Stimulated activated naive CD8-positive, alpha-beta T cell treated with anti-CD3 and anti-CD28 coated beads, Interleukin-15, Interleukin-2, amounts not matched to agents 100 ng/mL and 50 ng/mL, for 24 hours (primary cell): ENCODE results near the gene CLDN22.

Source experiments
- H3K27ac Mint-ChIP-seq: one replicate; pipeline ENCODE4 v1.8.0; 2021; ENCODE audit warnings: mild to moderate bottlenecking, mixed read lengths
- H3K27me3 Mint-ChIP-seq: one replicate; pipeline ENCODE4 v1.8.0; 2021; ENCODE audit warnings: mixed read lengths
- H3K36me3 Mint-ChIP-seq: one replicate; pipeline ENCODE4 v1.8.0; 2021; ENCODE audit warnings: low read depth, mixed read lengths
- H3K4me1 Mint-ChIP-seq: one replicate; pipeline ENCODE4 v1.8.0; 2021; ENCODE audit warnings: low read depth, mixed read lengths
- H3K4me3 Mint-ChIP-seq: one replicate; pipeline ENCODE4 v1.8.0; 2021; ENCODE audit warnings: mild to moderate bottlenecking, mixed read lengths
- H3K9me3 Mint-ChIP-seq: one replicate; pipeline ENCODE4 v1.8.0; 2021; ENCODE audit warnings: mixed read lengths

Gene CLDN22

GRCh38 chr4:183320211-183321059 lies at the start of gene CLDN22:
CLDN22 (minus strand) TSS chr4:183320276; CDS start chr4:183320218, 58 bp downstream.
- H3K4me3 Mint-ChIP-seq = no peak within 1 kb of the TSS
- H3K27ac Mint-ChIP-seq = no peak within 1 kb of the TSS
- no peaks in the 10 kb centered on the region for H3K9me3 Mint-ChIP-seq
- H3K36me3 Mint-ChIP-seq = no peaks in the 10 kb centered on the region
- peaks cover 12% of the 10 kb centered on the region for H3K4me1 Mint-ChIP-seq
- H3K27me3 Mint-ChIP-seq = peaks cover 3% of the 10 kb centered on the region

GRCh38 chr4:183369073-183369472 lies 49.0 kb upstream of the CLDN22 start:
- peaks cover 4% of the 10 kb centered on the region for H3K27me3 Mint-ChIP-seq
- H3K4me3 Mint-ChIP-seq = no peak overlapping the region
- peaks cover 9% of the 10 kb centered on the region for H3K9me3 Mint-ChIP-seq
- no peaks in the 10 kb centered on the region for H3K36me3 Mint-ChIP-seq
- no peak overlapping the region for H3K27ac Mint-ChIP-seq
- no peaks in the 10 kb centered on the region for H3K4me1 Mint-ChIP-seq

- Mint-ChIP-seq H3K36me3 (no peaks in the 10 kb centered on the region), H3K9me3 (no peaks in the 10 kb centered on the region), H3K4me3 (no peak overlapping the region), H3K27ac (no peak overlapping the region), H3K4me1 (no peaks in the 10 kb centered on the region), H3K27me3 (peaks cover 4% of the 10 kb centered on the region)
Measured at GRCh38 chr4:183366206-183366835, 46.2 kb upstream of the CLDN22 start.

- Mint-ChIP-seq H3K27me3 (no peaks in the 10 kb centered on the region), H3K27ac (no peak overlapping the region), H3K4me3 (no peak overlapping the region)
Measured at GRCh38 chr4:183364025-183364424, 43.9 kb upstream of the CLDN22 start.

GRCh38 chr4:183362916-183363542 lies 43.0 kb upstream of the CLDN22 start:
- no peak overlapping the region for H3K27ac Mint-ChIP-seq
- no peaks in the 10 kb centered on the region for H3K9me3 Mint-ChIP-seq
- no peak overlapping the region for H3K4me3 Mint-ChIP-seq
- no peaks in the 10 kb centered on the region for H3K36me3 Mint-ChIP-seq
- no peaks in the 10 kb centered on the region for H3K27me3 Mint-ChIP-seq
- H3K4me1 Mint-ChIP-seq = no peaks in the 10 kb centered on the region

More at GRCh38 chr4:183364025-183364424, 43.9 kb upstream of the CLDN22 start:
- H3K36me3 Mint-ChIP-seq = no peaks in the 10 kb centered on the region
- H3K9me3 Mint-ChIP-seq = no peaks in the 10 kb centered on the region
- H3K4me1 Mint-ChIP-seq = no peaks in the 10 kb centered on the region

GRCh38 chr4:183362036-183362435 lies 42.0 kb upstream of the CLDN22 start:
- Mint-ChIP-seq H3K4me1 (no peaks in the 10 kb centered on the region), H3K4me3 (no peak overlapping the region), H3K9me3 (no peaks in the 10 kb centered on the region), H3K27me3 (peaks cover 4% of the 10 kb centered on the region), H3K36me3 (no peaks in the 10 kb centered on the region), H3K27ac (no peak overlapping the region)

GRCh38 chr4:183360161-183360919 lies 40.3 kb upstream of the CLDN22 start:
- Mint-ChIP-seq H3K9me3 (no peaks in the 10 kb centered on the region), H3K4me1 (no peaks in the 10 kb centered on the region), H3K36me3 (no peaks in the 10 kb centered on the region)

GRCh38 chr4:183358215-183358755 lies 38.2 kb upstream of the CLDN22 start:
- no peak overlapping the region for H3K27ac Mint-ChIP-seq
- H3K4me3 Mint-ChIP-seq = no peak overlapping the region
- peaks cover 4% of the 10 kb centered on the region for H3K27me3 Mint-ChIP-seq
- no peaks in the 10 kb centered on the region for H3K36me3 Mint-ChIP-seq
- H3K4me1 Mint-ChIP-seq = no peaks in the 10 kb centered on the region
- no peaks in the 10 kb centered on the region for H3K9me3 Mint-ChIP-seq

More at GRCh38 chr4:183360161-183360919, 40.3 kb upstream of the CLDN22 start:
- H3K27ac Mint-ChIP-seq = no peak overlapping the region
- H3K4me3 Mint-ChIP-seq = no peak overlapping the region
- peaks cover 4% of the 10 kb centered on the region for H3K27me3 Mint-ChIP-seq

- Mint-ChIP-seq H3K9me3 (no peaks in the 10 kb centered on the region), H3K4me3 (no peak overlapping the region), H3K27me3 (peaks cover 9% of the 10 kb centered on the region), H3K4me1 (no peaks in the 10 kb centered on the region), H3K36me3 (no peaks in the 10 kb centered on the region), H3K27ac (no peak overlapping the region)
Measured at GRCh38 chr4:183356931-183357675, 37.0 kb upstream of the CLDN22 start.

GRCh38 chr4:183356173-183356830 lies 36.2 kb upstream of the CLDN22 start:
- H3K4me3 Mint-ChIP-seq = no peak overlapping the region
- no peaks in the 10 kb centered on the region for H3K9me3 Mint-ChIP-seq
- no peak overlapping the region for H3K27ac Mint-ChIP-seq
- H3K27me3 Mint-ChIP-seq = peaks cover 9% of the 10 kb centered on the region
- H3K36me3 Mint-ChIP-seq = no peaks in the 10 kb centered on the region
- H3K4me1 Mint-ChIP-seq = no peaks in the 10 kb centered on the region

GRCh38 chr4:183355405-183355804 lies 35.3 kb upstream of the CLDN22 start:
- Mint-ChIP-seq H3K4me1 (peaks cover 3% of the 10 kb centered on the region), H3K27me3 (peaks cover 17% of the 10 kb centered on the region), H3K4me3 (no peak overlapping the region), H3K27ac (no peak overlapping the region), H3K36me3 (no peaks in the 10 kb centered on the region), H3K9me3 (peaks cover 2% of the 10 kb centered on the region)

- no peak overlapping the region for H3K4me3 Mint-ChIP-seq
- peaks cover 5% of the 10 kb centered on the region for H3K9me3 Mint-ChIP-seq
- no peaks in the 10 kb centered on the region for H3K36me3 Mint-ChIP-seq
- H3K4me1 Mint-ChIP-seq = peaks cover 11% of the 10 kb centered on the region
- peaks cover 23% of the 10 kb centered on the region for H3K27me3 Mint-ChIP-seq
- no peak overlapping the region for H3K27ac Mint-ChIP-seq
Measured at GRCh38 chr4:183354219-183354618, 34.1 kb upstream of the CLDN22 start.

- no peak overlapping the region for H3K4me3 Mint-ChIP-seq
- peaks cover 18% of the 10 kb centered on the region for H3K4me1 Mint-ChIP-seq
- no peak overlapping the region for H3K27ac Mint-ChIP-seq
- H3K9me3 Mint-ChIP-seq = peaks cover 5% of the 10 kb centered on the region
- no peaks in the 10 kb centered on the region for H3K36me3 Mint-ChIP-seq
- peaks cover 23% of the 10 kb centered on the region for H3K27me3 Mint-ChIP-seq
Measured at GRCh38 chr4:183353557-183353956, 33.5 kb upstream of the CLDN22 start.
